Thyroid gland (tissue), 4 donors: ENCODE data around the gene INF2.

Experiments
- POLR2A ChIP-seq, 2 donors: fragments of 450-650 bp; IDR thresholded peaks; one replicate each; pipeline ENCODE4 v1.6.1; 2017; ENCODE audit warnings: antibody characterized with exemption in 2 of 2, mild to moderate bottlenecking in 2 of 2, moderate library complexity in 1 of 2
- TF ChIP-seq, protein P1 (sequence below), 6 experiments: fragments of 200-600 bp in 3 of 6; fragments of 450-650 bp in 3 of 6; sonication (generic) in 3 of 6; IDR thresholded peaks; one replicate each; pipeline ENCODE4 v1.5.1; 2016 to 2019; ENCODE audit warnings: antibody characterized with exemption in 6 of 6, mild to moderate bottlenecking in 2 of 6, inconsistent platforms in 1 of 6, moderate library complexity in 1 of 6

DNA sequence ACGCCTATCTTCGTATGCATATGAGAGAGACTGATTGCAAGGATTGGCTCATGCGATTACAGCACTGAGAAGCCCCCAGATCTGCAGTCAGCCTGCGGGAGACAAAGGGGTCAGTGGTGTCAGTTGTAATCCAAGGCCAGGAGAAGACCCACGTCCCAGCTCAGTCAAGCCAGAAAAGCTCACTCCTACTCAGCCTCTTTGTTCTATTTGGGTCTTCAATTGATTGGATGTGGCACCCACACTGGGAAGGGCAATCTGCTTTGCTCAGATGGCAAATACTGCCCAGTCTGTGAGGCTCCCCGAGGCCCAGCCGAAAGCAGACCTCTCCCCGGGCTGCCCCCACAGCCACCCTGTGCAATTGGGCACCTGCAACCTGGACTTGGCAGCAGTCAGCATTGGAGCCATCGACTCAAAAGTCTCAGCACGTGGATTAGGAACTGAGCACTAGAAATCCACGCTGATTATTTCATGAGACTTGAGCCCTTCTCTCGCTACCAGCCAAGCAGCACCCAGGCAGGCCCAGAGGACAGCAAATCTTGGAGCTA, 45.3 kb upstream of the INF2 start:
- no peak for TF ChIP-seq POLR2A (IDR thresholded peaks at IDR 0.05)
- TF ChIP-seq, protein P1, sequence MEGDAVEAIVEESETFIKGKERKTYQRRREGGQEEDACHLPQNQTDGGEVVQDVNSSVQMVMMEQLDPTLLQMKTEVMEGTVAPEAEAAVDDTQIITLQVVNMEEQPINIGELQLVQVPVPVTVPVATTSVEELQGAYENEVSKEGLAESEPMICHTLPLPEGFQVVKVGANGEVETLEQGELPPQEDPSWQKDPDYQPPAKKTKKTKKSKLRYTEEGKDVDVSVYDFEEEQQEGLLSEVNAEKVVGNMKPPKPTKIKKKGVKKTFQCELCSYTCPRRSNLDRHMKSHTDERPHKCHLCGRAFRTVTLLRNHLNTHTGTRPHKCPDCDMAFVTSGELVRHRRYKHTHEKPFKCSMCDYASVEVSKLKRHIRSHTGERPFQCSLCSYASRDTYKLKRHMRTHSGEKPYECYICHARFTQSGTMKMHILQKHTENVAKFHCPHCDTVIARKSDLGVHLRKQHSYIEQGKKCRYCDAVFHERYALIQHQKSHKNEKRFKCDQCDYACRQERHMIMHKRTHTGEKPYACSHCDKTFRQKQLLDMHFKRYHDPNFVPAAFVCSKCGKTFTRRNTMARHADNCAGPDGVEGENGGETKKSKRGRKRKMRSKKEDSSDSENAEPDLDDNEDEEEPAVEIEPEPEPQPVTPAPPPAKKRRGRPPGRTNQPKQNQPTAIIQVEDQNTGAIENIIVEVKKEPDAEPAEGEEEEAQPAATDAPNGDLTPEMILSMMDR (IDR thresholded peaks at IDR 0.05): no peak
